Epithelial cell of proximal tubule (primary cell): Measurements from ENCODE around the gene TMX2. TPM values are rescaled to one million over a fixed set of nuclear protein-coding genes. Genes with fewer than 3 reads are reported as not detected.
"Not testable (repeated sequence)": the region's sequence is repeated elsewhere in the genome, so short reads cannot be mapped to it uniquely, and the experiment has no call there.

Source experiments
- DNase-seq: peaks from one replicate; pipeline ENCODE4 v3.0.0-alpha.2; 2011; ENCODE audit warnings: low read depth
- H3K4me3 ChIP-seq: 2 replicates; pipeline ENCODE4 v1.5.1; 2011; ENCODE audit warnings: low read depth, mild to moderate bottlenecking, low read length
- total RNA-seq: library from RNA; depleted of rRNA; stranded (reverse); fragments of >200 nt; gene quantifications from 2 replicates; pipeline ENCODE4 v1.2.3, GENCODE V29; 2015
- TF ChIP-seq, protein P1 (sequence below): conservative IDR thresholded peaks from 2 replicates; pipeline ENCODE4 v1.5.1; 2012; ENCODE audit warnings: low read depth, mild to moderate bottlenecking, low read length

TMX2 gene
- total RNA-seq, 1 donor from 2014 or later: 61.8 TPM

DNA sequence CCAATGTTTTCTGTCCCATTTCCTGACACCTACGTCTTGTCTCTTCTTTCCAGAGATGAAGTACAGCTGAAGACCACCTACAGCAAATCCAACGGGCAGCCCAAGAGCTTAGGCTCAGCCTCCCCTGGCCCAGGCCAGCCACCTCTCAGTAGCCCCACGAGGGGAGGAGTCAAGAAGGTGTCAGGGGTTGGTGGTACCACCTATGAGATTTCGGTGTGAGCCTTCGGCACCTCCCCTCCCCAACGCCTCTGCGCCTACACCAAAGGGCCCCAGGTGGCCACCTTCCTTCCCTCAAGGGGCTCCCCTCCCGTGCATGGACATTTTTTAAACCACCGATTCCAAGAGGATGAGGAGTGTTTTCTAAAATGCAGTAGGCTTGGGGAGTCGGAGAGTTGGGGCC lies 12.6 kb upstream of the TMX2 start:
- TF ChIP-seq, protein P1, sequence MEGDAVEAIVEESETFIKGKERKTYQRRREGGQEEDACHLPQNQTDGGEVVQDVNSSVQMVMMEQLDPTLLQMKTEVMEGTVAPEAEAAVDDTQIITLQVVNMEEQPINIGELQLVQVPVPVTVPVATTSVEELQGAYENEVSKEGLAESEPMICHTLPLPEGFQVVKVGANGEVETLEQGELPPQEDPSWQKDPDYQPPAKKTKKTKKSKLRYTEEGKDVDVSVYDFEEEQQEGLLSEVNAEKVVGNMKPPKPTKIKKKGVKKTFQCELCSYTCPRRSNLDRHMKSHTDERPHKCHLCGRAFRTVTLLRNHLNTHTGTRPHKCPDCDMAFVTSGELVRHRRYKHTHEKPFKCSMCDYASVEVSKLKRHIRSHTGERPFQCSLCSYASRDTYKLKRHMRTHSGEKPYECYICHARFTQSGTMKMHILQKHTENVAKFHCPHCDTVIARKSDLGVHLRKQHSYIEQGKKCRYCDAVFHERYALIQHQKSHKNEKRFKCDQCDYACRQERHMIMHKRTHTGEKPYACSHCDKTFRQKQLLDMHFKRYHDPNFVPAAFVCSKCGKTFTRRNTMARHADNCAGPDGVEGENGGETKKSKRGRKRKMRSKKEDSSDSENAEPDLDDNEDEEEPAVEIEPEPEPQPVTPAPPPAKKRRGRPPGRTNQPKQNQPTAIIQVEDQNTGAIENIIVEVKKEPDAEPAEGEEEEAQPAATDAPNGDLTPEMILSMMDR: no peak
- DNase-seq: no peak

DNA sequence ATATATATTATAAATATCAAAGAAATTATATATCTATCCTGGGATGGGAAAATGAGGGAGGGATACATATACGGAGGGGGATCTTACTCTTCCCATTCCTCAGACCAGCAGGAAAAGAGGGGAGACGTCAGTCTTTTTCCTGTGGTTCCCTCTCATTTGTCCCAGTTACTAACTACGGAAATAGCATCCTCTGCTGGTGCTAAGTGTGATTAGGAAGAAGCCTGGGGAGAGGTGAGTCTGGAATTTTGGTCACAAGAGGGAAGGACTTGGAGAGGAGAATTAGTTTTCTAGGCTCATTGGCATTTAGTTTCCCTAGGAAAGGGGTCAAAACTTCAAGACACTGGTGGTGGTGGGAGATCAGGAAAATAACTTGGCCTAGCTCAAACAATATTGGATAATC lies 12.0 kb upstream of the TMX2 start:
- no peak overlapping the region for H3K4me3 ChIP-seq
- TF ChIP-seq, protein P1: no peak
- DNase-seq: no peak

More for the DNA sequence above, 12.6 kb upstream of the TMX2 start:
- H3K4me3 ChIP-seq: no peak overlapping the region

DNA sequence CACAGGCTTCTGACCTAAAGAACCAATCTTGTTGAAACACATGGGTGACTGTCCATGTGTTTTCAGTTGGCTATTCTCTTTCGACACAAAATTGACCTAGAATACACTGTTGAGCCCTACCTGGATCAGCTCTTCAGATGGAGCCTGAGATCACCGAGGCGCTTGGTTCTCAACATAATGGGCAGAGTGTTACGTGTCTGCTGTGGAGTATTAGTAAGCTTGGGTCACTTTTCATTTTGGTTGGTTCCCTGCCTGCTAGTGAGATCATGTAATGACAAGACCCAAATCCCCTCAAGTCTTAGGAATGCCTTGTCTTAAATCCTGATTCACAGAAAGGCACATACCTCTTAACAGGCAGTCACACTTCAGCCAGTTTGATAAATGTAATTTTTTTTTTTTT lies 9.1 kb upstream of the TMX2 start:
- TF ChIP-seq, protein P1: no peak
- no peak for DNase-seq
- H3K4me3 ChIP-seq: no peak overlapping the region

DNA sequence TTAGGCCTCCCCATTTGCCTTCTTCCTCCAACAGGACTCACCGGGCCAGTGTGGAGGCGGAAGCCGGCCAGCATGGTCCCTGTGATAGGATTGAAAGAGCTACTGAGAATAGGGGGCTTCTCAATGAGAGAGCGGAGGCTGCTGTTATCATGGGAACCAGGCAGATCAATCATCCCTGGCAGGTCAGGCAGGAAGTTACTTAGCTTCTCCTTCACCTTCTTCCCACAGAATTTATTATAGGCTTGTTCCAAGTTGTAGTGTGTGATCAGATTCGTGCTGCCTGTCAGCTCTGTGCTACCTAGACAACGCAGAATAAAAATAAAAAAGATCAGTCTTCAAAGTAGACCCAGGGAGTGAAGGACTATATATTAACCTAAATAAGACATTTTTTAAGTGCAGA lies 7.5 kb upstream of the TMX2 start:
- DNase-seq: no peak
- H3K4me3 ChIP-seq: no peak overlapping the region
- TF ChIP-seq, protein P1: no peak

DNA sequence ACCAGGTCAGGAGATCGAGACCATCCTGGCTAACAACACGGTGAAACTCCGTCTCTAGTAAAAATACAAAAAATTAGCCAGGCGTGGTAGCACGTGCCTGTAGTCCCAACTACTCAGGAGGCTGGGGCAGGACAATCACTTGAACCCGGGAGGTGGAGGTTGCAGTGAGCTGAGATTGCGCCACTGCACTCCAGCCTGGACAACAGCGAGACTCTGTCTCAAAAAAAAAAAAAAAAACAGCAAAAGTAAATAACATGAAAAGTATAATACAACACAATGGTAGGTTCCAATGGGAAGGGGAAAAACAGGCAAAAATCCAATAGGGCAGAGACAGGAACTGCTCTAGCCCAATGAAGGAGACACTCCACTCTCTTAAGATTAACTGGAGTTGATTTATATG lies 7.0 kb upstream of the TMX2 start:
- H3K4me3 ChIP-seq, DNase-seq: not testable (repeated sequence)

DNA sequence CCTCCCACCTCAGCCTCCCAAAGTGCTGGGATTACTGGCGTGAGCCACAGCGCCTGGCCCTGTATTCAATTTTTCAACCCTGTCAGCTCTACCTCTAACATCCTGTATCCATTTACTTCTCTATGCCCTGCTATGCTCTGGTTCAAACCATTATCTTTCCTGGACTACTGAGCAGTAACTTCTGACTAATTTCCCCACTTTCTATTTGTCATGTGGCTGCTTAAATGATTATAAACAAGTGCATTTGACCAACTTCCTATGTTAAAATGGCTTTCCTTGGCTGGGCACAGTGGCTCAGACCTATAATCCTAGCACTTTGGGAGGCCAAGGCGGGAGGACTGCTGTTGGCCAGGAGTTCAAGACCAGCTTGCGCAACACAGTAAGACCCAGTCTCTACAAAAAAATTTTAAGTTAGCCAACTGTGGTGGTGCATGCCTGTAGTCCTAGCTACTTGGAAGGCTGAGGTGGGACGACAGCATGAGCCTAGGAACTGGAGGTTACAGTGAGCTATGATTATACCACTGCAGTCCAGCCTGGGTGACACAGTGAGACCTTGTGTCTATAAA lies 2.5 kb upstream of the TMX2 start:
- TF ChIP-seq, protein P1: no peak
- DNase-seq: no peak

DNA sequence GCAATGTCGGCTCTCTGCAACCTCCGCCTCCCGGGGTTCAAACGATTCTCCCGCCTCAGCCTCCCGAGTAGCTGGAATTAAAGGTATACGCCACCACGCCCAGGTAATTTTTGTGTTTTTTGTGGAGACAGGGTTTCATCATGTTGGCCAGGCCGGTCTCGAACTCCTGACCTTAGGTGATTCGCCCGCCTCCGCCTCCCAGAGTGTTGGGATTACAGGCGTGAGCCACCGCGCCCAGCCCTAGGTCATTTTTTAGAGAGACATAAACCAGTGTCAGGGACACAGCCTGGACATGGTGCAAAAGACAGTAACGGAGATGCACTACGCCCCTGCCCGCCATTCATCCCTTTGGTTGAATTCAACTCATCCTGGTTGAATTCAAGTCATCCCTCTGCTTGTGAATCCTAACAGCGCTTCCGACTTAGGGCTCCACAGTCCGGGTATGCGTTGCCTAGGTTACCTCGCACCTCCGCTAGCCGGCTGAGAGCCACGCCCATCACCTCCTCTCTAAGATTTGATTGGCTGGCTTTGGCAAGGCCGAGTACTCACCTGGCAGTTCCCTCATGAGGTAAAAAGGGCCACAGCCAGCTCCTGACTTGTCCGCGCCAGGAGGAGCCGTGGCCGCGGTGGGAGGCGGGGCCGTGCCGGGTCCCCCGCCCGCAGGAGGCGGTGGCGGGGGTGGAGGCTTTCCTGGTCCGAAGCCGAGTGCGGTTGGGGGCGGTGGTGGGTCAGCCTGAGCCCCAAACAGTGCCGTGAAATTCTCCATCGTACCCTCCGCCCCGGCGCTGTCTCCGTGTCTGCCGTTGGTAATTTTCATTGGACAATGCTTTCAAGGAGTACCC lies 758 bp upstream of the TMX2 start, which contains the start of gene MED19:
Gene MED19, minus strand, starts transcription at position 802 of the 842 bp plus-strand sequence. Its CDS starts 36 bp downstream, at position 766.
- H3K4me3 ChIP-seq: peak within 1 kb of the TSS; percentile 85
- TF ChIP-seq, protein P1: no peak
- peak; percentile 68 for DNase-seq

More for the DNA sequence above, 2.5 kb upstream of the TMX2 start:
- no peak overlapping the region for H3K4me3 ChIP-seq
